ENCODE measurements around the gene CCDC194.
A peak's percentile ranks its signal among the peaks of the same experiment; 100 is the strongest.

Gene CCDC194

DNA sequence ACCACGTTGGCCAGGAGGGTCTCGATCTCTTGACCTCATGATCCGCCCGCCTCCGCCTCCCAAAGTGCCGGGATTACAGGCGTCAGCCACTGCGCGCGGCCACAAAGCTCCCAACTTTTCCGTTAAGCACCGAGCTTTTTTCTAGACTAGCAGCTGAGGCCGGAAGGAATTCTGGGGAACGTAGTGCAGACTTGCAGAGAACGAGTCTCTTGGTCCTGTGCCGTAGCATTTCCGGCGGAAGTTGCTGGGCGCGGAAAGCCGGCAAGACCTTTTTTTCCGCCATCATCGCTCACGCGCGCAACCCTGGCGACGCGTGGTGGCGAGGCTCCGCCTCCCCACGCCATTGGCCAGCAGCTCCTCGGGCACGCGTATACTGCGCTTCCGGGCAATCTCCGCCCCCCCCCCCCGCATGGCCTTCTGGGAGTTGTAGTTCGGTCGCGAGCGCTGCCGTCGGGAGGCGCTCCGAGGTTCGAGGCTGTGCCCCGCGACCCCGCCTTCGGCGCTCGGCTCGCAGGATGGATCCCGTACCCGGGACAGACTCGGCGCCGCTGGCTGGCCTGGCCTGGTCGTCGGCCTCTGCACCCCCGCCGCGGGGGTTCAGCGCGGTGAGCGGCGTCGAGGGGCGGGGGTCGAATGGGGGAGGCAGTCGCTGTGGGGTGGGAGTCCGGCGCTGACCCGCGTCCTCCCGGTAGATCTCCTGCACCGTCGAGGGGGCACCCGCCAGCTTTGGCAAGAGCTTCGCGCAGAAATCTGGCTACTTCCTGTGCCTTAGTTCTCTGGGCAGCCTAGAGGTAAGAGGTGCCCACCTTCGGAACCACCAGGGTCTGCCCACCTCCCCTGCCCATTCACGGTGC, 25.9 kb upstream of the CCDC194 start, which contains the start of gene MVB12A (continued):
- TF ChIP-seq, protein P1, sequence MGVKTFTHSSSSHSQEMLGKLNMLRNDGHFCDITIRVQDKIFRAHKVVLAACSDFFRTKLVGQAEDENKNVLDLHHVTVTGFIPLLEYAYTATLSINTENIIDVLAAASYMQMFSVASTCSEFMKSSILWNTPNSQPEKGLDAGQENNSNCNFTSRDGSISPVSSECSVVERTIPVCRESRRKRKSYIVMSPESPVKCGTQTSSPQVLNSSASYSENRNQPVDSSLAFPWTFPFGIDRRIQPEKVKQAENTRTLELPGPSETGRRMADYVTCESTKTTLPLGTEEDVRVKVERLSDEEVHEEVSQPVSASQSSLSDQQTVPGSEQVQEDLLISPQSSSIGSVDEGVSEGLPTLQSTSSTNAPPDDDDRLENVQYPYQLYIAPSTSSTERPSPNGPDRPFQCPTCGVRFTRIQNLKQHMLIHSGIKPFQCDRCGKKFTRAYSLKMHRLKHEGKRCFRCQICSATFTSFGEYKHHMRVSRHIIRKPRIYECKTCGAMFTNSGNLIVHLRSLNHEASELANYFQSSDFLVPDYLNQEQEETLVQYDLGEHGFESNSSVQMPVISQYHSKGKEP (tag by site-specific recombination; IDR thresholded peaks at IDR 0.05): no peak
- TF ChIP-seq, protein P2, sequence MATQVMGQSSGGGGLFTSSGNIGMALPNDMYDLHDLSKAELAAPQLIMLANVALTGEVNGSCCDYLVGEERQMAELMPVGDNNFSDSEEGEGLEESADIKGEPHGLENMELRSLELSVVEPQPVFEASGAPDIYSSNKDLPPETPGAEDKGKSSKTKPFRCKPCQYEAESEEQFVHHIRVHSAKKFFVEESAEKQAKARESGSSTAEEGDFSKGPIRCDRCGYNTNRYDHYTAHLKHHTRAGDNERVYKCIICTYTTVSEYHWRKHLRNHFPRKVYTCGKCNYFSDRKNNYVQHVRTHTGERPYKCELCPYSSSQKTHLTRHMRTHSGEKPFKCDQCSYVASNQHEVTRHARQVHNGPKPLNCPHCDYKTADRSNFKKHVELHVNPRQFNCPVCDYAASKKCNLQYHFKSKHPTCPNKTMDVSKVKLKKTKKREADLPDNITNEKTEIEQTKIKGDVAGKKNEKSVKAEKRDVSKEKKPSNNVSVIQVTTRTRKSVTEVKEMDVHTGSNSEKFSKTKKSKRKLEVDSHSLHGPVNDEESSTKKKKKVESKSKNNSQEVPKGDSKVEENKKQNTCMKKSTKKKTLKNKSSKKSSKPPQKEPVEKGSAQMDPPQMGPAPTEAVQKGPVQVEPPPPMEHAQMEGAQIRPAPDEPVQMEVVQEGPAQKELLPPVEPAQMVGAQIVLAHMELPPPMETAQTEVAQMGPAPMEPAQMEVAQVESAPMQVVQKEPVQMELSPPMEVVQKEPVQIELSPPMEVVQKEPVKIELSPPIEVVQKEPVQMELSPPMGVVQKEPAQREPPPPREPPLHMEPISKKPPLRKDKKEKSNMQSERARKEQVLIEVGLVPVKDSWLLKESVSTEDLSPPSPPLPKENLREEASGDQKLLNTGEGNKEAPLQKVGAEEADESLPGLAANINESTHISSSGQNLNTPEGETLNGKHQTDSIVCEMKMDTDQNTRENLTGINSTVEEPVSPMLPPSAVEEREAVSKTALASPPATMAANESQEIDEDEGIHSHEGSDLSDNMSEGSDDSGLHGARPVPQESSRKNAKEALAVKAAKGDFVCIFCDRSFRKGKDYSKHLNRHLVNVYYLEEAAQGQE (tag by site-specific recombination; IDR thresholded peaks at IDR 0.05): 0 out of 2 replicates have a peak, but pooled peaks have one; percentile 12
- TF ChIP-seq, protein P3, sequence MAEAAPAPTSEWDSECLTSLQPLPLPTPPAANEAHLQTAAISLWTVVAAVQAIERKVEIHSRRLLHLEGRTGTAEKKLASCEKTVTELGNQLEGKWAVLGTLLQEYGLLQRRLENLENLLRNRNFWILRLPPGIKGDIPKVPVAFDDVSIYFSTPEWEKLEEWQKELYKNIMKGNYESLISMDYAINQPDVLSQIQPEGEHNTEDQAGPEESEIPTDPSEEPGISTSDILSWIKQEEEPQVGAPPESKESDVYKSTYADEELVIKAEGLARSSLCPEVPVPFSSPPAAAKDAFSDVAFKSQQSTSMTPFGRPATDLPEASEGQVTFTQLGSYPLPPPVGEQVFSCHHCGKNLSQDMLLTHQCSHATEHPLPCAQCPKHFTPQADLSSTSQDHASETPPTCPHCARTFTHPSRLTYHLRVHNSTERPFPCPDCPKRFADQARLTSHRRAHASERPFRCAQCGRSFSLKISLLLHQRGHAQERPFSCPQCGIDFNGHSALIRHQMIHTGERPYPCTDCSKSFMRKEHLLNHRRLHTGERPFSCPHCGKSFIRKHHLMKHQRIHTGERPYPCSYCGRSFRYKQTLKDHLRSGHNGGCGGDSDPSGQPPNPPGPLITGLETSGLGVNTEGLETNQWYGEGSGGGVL (tag by site-specific recombination; IDR thresholded peaks at IDR 0.05): peak; percentile 72
- TF ChIP-seq ZNF404 (tag by site-specific recombination; IDR thresholded peaks at IDR 0.05) (no peak), OSR2 (tag by site-specific recombination; IDR thresholded peaks at IDR 0.05) (peak; percentile 40; the same call in 1 of the 2 replicates), MZF1 (tag by site-specific recombination; IDR thresholded peaks at IDR 0.05; ENCODE audit: borderline replicate concordance) (no peak), ZNF274 (IDR thresholded peaks at IDR 0.05; ENCODE audit: low read length) (no peak), ZNF274 (tag by site-specific recombination; IDR thresholded peaks at IDR 0.05; ENCODE audit: borderline replicate concordance) (no peak), ZNF548 (tag by site-specific recombination; IDR thresholded peaks at IDR 0.05) (no peak), ZNF785 (tag by site-specific recombination; IDR thresholded peaks at IDR 0.05) (no peak), ZBTB1 (tag by site-specific recombination; IDR thresholded peaks at IDR 0.05) (no peak), KLF9 (tag by site-specific recombination; IDR thresholded peaks at IDR 0.05; ENCODE audit: low read depth) (peak; percentile 7; the same call in 1 of the 2 replicates), ZNF10 (tag by site-specific recombination; IDR thresholded peaks at IDR 0.05) (no peak), ZNF239 (tag by site-specific recombination; IDR thresholded peaks at IDR 0.05) (no peak), ZNF658 (tag by site-specific recombination; IDR thresholded peaks at IDR 0.05) (no peak), ZNF311 (tag by site-specific recombination; IDR thresholded peaks at IDR 0.05; ENCODE audit: borderline replicate concordance) (no peak), ZNF610 (tag by site-specific recombination; IDR thresholded peaks at IDR 0.05; ENCODE audit: borderline replicate concordance) (0 out of 2 replicates have a peak, but pooled peaks have one; percentile 48), ZNF677 (tag by site-specific recombination; IDR thresholded peaks at IDR 0.05) (no peak), ZNF302 (tag by site-specific recombination; IDR thresholded peaks at IDR 0.05; ENCODE audit: low read depth) (no peak), ZBTB48 (tag by site-specific recombination; IDR thresholded peaks at IDR 0.05) (no peak), ZNF416 (tag by site-specific recombination; IDR thresholded peaks at IDR 0.05) (no peak), ZFP37 (tag by site-specific recombination; IDR thresholded peaks at IDR 0.05) (no peak), ZNF701 (tag by site-specific recombination; IDR thresholded peaks at IDR 0.05) (no peak), ZFP69B (tag by site-specific recombination; IDR thresholded peaks at IDR 0.05) (peak; percentile 56; the same call in 1 of the 2 replicates)
- TF ChIP-seq, protein P4, sequence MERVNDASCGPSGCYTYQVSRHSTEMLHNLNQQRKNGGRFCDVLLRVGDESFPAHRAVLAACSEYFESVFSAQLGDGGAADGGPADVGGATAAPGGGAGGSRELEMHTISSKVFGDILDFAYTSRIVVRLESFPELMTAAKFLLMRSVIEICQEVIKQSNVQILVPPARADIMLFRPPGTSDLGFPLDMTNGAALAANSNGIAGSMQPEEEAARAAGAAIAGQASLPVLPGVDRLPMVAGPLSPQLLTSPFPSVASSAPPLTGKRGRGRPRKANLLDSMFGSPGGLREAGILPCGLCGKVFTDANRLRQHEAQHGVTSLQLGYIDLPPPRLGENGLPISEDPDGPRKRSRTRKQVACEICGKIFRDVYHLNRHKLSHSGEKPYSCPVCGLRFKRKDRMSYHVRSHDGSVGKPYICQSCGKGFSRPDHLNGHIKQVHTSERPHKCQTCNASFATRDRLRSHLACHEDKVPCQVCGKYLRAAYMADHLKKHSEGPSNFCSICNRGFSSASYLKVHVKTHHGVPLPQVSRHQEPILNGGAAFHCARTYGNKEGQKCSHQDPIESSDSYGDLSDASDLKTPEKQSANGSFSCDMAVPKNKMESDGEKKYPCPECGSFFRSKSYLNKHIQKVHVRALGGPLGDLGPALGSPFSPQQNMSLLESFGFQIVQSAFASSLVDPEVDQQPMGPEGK (tag by site-specific recombination; IDR thresholded peaks at IDR 0.05): peak; percentile 59
- TF ChIP-seq, protein P5, sequence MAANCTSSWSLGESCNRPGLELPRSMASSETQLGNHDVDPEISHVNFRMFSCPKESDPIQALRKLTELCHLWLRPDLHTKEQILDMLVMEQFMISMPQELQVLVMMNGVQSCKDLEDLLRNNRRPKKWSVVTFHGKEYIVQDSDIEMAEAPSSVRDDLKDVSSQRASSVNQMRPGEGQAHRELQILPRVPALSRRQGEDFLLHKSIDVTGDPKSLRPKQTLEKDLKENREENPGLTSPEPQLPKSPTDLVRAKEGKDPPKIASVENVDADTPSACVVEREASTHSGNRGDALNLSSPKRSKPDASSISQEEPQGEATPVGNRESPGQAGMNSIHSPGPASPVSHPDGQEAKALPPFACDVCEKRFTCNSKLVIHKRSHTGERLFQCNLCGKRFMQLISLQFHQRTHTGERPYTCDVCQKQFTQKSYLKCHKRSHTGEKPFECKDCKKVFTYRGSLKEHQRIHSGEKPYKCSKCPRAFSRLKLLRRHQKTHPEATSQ (tag by site-specific recombination; IDR thresholded peaks at IDR 0.05): peak; percentile 63
- TF ChIP-seq, protein P6, sequence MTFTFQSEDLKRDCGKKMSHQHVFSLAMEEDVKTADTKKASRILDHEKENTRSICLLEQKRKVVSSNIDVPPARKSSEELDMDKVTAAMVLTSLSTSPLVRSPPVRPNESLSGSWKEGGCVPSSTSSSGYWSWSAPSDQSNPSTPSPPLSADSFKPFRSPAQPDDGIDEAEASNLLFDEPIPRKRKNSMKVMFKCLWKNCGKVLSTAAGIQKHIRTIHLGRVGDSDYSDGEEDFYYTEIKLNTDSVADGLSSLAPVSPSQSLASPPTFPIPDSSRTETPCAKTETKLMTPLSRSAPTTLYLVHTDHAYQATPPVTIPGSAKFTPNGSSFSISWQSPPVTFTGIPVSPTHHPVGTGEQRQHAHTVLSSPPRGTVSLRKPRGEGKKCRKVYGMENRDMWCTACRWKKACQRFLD (tag by site-specific recombination; IDR thresholded peaks at IDR 0.05): no peak
